ENCODE results near the gene FBL.
"Not testable (repeated sequence)": the region's sequence is repeated elsewhere in the genome, so short reads cannot be mapped to it uniquely, and the experiment has no call there.

DNA sequence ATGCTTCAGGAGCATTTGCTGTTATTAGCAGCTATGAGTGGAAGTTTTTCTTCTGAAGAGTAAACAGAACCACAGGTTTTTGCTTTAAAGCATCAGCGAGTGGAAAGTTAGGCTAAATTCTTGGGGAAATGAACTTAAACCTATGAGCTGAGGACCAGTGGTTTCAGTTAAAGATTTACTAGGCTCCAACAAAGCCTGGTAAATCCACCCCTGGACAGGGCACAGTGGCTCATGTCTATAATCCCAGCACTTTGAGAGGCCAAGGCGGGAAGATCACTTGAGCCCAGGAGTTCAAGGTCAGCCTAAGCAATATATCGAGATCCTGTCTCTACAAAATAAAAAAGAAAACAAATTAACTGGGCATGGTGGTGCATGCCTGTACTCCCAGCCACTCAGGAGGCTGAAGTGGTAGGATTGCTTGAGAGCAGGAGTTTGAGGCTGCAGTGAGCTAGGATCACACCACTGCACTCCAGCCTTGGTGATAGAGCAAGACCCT is 41.3 kb upstream of the FBL start:
- TF ChIP-seq, protein P1, sequence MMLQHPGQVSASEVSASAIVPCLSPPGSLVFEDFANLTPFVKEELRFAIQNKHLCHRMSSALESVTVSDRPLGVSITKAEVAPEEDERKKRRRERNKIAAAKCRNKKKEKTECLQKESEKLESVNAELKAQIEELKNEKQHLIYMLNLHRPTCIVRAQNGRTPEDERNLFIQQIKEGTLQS (IDR thresholded peaks at IDR 0.05) = not testable (repeated sequence)
- not testable (repeated sequence) for TF ChIP-seq EZH2 (IDR thresholded peaks at IDR 0.05); SP1 (IDR thresholded peaks at IDR 0.05; ENCODE audit: low read depth); SIN3A (IDR thresholded peaks at IDR 0.05; ENCODE audit: low read depth); POLR2A (IDR thresholded peaks at IDR 0.05; ENCODE audit: borderline replicate concordance, extremely low read depth, insufficient read depth, insufficient read length); SRF (IDR thresholded peaks at IDR 0.05; ENCODE audit: low read depth); EZH2phosphoT487 (IDR thresholded peaks at IDR 0.05; ENCODE audit: borderline replicate concordance); ZNF274 (IDR thresholded peaks at IDR 0.05; ENCODE audit: low read depth, low read length); CEBPB (IDR thresholded peaks at IDR 0.05; ENCODE audit: low read depth)
- TF ChIP-seq, protein P2, sequence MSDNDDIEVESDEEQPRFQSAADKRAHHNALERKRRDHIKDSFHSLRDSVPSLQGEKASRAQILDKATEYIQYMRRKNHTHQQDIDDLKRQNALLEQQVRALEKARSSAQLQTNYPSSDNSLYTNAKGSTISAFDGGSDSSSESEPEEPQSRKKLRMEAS (IDR thresholded peaks at IDR 0.05) = not testable (repeated sequence)
- TF ChIP-seq, protein P3, sequence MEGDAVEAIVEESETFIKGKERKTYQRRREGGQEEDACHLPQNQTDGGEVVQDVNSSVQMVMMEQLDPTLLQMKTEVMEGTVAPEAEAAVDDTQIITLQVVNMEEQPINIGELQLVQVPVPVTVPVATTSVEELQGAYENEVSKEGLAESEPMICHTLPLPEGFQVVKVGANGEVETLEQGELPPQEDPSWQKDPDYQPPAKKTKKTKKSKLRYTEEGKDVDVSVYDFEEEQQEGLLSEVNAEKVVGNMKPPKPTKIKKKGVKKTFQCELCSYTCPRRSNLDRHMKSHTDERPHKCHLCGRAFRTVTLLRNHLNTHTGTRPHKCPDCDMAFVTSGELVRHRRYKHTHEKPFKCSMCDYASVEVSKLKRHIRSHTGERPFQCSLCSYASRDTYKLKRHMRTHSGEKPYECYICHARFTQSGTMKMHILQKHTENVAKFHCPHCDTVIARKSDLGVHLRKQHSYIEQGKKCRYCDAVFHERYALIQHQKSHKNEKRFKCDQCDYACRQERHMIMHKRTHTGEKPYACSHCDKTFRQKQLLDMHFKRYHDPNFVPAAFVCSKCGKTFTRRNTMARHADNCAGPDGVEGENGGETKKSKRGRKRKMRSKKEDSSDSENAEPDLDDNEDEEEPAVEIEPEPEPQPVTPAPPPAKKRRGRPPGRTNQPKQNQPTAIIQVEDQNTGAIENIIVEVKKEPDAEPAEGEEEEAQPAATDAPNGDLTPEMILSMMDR (IDR thresholded peaks at IDR 0.05 in 2 of 3, conservative IDR thresholded peaks at IDR 0.05 in 1 of 3; ENCODE audit: borderline replicate concordance in 1 of 3, insufficient read depth in 1 of 3, low read depth in 2 of 3, low read length in 2 of 3) = not testable (repeated sequence)
- TF ChIP-seq, protein P4, sequence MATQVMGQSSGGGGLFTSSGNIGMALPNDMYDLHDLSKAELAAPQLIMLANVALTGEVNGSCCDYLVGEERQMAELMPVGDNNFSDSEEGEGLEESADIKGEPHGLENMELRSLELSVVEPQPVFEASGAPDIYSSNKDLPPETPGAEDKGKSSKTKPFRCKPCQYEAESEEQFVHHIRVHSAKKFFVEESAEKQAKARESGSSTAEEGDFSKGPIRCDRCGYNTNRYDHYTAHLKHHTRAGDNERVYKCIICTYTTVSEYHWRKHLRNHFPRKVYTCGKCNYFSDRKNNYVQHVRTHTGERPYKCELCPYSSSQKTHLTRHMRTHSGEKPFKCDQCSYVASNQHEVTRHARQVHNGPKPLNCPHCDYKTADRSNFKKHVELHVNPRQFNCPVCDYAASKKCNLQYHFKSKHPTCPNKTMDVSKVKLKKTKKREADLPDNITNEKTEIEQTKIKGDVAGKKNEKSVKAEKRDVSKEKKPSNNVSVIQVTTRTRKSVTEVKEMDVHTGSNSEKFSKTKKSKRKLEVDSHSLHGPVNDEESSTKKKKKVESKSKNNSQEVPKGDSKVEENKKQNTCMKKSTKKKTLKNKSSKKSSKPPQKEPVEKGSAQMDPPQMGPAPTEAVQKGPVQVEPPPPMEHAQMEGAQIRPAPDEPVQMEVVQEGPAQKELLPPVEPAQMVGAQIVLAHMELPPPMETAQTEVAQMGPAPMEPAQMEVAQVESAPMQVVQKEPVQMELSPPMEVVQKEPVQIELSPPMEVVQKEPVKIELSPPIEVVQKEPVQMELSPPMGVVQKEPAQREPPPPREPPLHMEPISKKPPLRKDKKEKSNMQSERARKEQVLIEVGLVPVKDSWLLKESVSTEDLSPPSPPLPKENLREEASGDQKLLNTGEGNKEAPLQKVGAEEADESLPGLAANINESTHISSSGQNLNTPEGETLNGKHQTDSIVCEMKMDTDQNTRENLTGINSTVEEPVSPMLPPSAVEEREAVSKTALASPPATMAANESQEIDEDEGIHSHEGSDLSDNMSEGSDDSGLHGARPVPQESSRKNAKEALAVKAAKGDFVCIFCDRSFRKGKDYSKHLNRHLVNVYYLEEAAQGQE (IDR thresholded peaks at IDR 0.05; ENCODE audit: low read depth) = not testable (repeated sequence)
- TF ChIP-seq, protein P5, sequence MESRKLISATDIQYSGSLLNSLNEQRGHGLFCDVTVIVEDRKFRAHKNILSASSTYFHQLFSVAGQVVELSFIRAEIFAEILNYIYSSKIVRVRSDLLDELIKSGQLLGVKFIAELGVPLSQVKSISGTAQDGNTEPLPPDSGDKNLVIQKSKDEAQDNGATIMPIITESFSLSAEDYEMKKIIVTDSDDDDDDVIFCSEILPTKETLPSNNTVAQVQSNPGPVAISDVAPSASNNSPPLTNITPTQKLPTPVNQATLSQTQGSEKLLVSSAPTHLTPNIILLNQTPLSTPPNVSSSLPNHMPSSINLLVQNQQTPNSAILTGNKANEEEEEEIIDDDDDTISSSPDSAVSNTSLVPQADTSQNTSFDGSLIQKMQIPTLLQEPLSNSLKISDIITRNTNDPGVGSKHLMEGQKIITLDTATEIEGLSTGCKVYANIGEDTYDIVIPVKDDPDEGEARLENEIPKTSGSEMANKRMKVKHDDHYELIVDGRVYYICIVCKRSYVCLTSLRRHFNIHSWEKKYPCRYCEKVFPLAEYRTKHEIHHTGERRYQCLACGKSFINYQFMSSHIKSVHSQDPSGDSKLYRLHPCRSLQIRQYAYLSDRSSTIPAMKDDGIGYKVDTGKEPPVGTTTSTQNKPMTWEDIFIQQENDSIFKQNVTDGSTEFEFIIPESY (IDR thresholded peaks at IDR 0.05; ENCODE audit: extremely low read depth, insufficient replicate concordance, low read length) = not testable (repeated sequence)

Data from HCT116 (cell line).